ENCODE data around the gene C2CD4C. TPM values are rescaled to one million over a fixed set of nuclear protein-coding genes. Genes with fewer than 3 reads are reported as not detected.
"Not testable (repeated sequence)": the region's sequence is repeated elsewhere in the genome, so short reads cannot be mapped to it uniquely, and the experiment has no call there.

The C2CD4C gene
- polyA plus RNA-seq, 1 donor, result 1.3 TPM

GRCh38 chr19:413756-414420 lies 4.9 kb upstream of the C2CD4C start:
- no peak for DNase-seq

- DNase-seq, result no peak
These were observed 3.7 kb upstream of the C2CD4C start for GRCh38 chr19:412356-413355.

- DNase-seq, result no peak
These were observed 2.9 kb upstream of the C2CD4C start for GRCh38 chr19:411723-412355.

GRCh38 chr19:411121-411722 lies 2.3 kb upstream of the C2CD4C start:
- not testable (repeated sequence) for DNase-seq

GRCh38 chr19:410243-410781 lies 1.4 kb upstream of the C2CD4C start:
- no peak for DNase-seq

GRCh38 chr19:409516-410242 lies 732 bp upstream of the C2CD4C start:
- no peak for DNase-seq

GRCh38 chr19:408441-408901 lies 476 bp downstream of the C2CD4C start:
- no peak for DNase-seq

GRCh38 chr19:407511-408440 lies 1.2 kb downstream of the C2CD4C start:
- DNase-seq, result no peak

- no peak for DNase-seq
These were observed 1.9 kb downstream of the C2CD4C start for GRCh38 chr19:406971-407510.

- DNase-seq, result no peak
These were observed 2.7 kb downstream of the C2CD4C start for GRCh38 chr19:406135-406781.

- no peak for DNase-seq
These were observed 3.6 kb downstream of the C2CD4C start for GRCh38 chr19:405121-405965.

- no peak for DNase-seq
These were observed 5.5 kb downstream of the C2CD4C start for GRCh38 chr19:403221-404027.

- DNase-seq, result no peak
These were observed 6.2 kb downstream of the C2CD4C start for GRCh38 chr19:402786-403185.

GRCh38 chr19:401866-402511 lies 7.0 kb downstream of the C2CD4C start:
- no peak for DNase-seq

GRCh38 chr19:400976-401865 lies 7.7 kb downstream of the C2CD4C start:
- DNase-seq, result no peak

GRCh38 chr19:399370-399769 lies 9.6 kb downstream of the C2CD4C start:
- no peak for DNase-seq
